Frontal cortex (tissue), 4 donors: Measurements from ENCODE around the gene IKZF3. TPM values are rescaled to one million over a fixed set of nuclear protein-coding genes. Genes with fewer than 3 reads are reported as not detected.
"Not testable (repeated sequence)": the region's sequence is repeated elsewhere in the genome, so short reads cannot be mapped to it uniquely, and the experiment has no call there.

Experiments
- DNase-seq, 2 donors: peaks; one replicate each; pipeline ENCODE4 v3.0.0; 2012; ENCODE audit warnings: low spot score in 2 of 2
- FAIRE-seq: peaks from 2 replicates; lab custom pipeline; 2012; peaks lifted over from hg19 to GRCh38; lab: Jason Lieb, UNC
- total RNA-seq: library from RNA; depleted of rRNA; stranded (reverse); fragments of >200 nt; gene quantifications from one replicate; pipeline ENCODE4 v1.2.3, GENCODE V29; 2014
- donor health status: control.
- donor health status: control.
- donor health status: control.

The IKZF3 gene
- total RNA-seq, 1 donor from 2014 or later, result 0.41 TPM

DNA sequence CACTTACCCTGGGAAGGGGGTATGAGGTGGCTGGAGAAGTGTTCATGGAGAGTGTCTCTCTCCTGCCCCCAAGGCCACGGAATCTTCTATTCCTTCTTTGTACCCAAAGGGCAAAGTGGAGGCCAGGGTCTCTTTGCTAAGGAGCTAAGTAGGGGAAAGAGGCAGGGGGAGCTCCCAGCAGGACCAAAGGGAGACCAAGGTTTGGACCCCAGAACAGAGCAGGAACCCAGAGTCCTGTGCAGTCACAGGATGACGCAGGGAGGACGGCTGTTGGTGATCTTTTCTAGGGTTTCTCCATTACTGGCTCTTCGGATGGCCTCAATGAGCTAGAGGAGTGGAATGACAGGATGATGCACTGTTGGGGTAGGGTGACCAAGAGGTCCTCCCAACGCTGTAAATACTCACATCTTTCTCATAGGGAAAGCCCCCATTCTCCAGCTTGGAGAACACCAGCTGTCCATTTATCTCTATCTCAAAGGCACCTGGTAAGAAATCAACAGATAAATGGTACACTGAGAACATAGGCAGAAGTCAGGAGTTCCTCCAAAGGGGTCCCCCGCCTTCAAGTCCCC lies 134.7 kb downstream of the IKZF3 start:
- no peak for DNase-seq
- FAIRE-seq, result no peak

DNA sequence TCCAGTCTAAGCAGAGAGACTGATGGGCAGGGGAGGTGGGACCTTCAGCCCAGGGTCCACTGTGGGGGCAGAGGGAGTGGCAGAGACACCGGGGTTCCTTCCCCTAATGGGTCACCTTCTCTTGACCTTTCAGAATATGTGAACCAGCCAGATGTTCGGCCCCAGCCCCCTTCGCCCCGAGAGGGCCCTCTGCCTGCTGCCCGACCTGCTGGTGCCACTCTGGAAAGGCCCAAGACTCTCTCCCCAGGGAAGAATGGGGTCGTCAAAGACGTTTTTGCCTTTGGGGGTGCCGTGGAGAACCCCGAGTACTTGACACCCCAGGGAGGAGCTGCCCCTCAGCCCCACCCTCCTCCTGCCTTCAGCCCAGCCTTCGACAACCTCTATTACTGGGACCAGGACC lies 136.6 kb downstream of the IKZF3 start:
- DNase-seq (no peak), FAIRE-seq (no peak)

DNA sequence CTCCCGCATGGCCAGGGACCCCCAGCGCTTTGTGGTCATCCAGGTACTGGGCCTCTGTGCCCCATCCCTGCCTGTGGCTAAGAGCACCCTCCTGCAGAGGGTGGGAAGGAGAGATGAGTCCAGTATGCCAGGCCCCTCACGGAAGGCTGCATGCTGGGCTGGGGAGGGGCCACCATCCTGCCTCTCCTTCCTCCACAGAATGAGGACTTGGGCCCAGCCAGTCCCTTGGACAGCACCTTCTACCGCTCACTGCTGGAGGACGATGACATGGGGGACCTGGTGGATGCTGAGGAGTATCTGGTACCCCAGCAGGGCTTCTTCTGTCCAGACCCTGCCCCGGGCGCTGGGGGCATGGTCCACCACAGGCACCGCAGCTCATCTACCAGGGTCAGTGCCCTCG lies 137.5 kb downstream of the IKZF3 start:
- FAIRE-seq (no peak), DNase-seq (no peak)

DNA sequence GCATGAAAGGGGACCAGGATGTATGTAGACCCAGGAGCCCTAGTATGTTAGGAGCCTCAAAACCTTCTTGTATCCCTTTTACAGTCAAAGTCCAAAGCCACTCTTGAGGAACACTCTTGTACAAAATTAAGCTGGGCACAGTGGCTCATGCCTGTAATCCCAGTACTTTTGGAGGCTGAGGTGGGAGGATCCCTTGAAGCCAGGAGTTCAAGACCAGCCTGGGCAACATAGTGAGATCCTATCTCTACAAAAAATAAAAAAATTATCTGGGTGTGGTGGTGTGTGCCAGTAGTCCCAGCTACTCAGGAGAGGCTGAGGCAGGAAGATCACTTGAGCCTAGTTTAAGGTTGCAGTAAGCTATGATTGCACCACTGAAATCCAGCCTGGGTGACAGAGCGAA lies 138.2 kb downstream of the IKZF3 start:
- not testable (repeated sequence) for FAIRE-seq, DNase-seq

DNA sequence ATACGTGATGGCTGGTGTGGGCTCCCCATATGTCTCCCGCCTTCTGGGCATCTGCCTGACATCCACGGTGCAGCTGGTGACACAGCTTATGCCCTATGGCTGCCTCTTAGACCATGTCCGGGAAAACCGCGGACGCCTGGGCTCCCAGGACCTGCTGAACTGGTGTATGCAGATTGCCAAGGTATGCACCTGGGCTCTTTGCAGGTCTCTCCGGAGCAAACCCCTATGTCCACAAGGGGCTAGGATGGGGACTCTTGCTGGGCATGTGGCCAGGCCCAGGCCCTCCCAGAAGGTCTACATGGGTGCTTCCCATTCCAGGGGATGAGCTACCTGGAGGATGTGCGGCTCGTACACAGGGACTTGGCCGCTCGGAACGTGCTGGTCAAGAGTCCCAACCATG lies 139.4 kb downstream of the IKZF3 start:
- DNase-seq (no peak), FAIRE-seq (no peak)

DNA sequence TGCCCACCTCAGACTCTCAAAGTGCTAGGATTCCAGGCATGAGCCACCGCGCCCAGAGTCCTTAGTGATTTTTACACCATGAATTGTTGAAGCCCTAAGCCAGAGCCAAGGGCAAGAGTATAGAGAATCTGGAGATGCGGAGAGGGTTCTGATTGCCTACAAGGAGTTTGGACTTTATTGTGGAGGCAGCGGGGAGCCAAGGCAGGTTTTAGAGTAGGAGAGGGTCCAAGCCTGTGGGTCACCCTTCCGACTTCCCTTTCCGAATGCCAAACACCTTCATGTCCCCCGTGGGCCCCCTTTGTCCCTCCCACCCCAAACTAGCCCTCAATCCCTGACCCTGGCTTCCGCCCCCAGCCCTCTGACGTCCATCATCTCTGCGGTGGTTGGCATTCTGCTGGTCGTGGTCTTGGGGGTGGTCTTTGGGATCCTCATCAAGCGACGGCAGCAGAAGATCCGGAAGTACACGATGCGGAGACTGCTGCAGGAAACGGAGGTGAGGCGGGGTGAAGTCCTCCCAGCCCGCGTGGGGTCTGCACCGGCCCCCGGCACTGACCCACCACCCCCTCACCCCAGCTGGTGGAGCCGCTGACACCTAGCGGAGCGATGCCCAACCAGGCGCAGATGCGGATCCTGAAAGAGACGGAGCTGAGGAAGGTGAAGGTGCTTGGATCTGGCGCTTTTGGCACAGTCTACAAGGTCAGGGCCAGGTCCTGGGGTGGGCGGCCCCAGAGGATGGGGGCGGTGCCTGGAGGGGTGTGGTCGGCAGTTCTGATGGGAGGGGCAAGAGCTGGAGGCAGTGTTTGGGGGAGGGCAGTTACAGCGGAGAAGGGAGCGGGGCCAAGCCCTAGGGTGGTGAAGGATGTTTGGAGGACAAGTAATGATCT lies 140.9 kb downstream of the IKZF3 start:
- FAIRE-seq, result no peak
- DNase-seq, result no peak

DNA sequence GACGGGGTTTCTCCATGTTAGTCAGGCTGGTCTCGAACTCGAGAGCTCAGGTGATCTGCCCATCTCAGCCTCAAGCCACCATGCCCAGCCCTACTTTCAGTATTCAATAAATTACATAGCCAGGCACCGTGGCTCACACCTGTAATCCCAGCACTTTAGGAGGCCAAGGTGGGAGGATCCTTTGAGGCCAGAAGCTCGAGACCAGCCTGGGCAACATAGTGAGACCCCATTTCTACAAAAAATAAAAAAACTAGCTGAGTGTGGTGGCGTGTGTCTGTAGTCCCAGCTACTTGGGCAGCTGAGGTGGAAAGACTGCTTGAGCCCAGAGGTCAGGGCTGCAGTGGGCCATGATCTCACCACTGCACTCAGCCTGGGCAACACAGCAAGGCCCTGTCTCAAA lies 142.0 kb downstream of the IKZF3 start:
- FAIRE-seq, result no peak

DNA sequence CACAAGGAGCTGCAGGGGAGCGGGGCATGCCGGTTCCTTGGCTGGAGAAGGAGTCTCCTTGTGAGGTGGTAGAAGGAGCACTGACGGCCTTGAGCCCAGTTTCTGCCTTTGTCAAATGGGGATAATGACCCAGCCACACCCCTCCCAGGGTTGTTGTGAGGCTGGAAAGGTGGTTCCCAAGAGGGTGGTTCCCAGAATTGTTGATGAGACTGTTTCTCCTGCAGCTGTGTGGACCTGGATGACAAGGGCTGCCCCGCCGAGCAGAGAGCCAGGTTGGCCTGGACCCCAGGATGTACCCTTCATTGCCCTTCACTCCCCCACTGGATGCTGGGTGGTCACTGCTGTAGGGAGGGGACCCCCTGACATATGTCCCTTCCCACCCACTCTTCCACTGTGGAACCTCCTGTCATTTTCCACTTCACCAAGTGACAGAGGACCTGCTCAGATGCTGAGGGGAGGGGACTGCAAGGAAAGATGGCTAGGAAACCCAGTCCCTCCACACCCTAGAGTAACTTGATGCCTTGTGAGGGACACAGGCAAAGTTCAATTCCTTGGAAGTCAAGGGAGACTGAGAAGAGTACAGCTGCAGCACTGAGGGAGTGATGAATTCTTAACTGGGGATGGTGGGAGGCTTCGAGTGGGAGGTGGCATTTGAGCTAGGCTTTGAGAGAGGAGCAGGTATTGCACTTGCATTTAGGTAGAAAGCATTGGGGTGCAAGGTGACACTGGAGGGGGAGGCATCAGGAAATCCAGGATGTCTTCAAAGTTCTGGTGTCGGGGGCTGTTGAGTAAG lies 144.4 kb downstream of the IKZF3 start:
- FAIRE-seq (no peak), DNase-seq (no peak)

More for the DNA sequence above, 142.0 kb downstream of the IKZF3 start:
- DNase-seq, result no peak

DNA sequence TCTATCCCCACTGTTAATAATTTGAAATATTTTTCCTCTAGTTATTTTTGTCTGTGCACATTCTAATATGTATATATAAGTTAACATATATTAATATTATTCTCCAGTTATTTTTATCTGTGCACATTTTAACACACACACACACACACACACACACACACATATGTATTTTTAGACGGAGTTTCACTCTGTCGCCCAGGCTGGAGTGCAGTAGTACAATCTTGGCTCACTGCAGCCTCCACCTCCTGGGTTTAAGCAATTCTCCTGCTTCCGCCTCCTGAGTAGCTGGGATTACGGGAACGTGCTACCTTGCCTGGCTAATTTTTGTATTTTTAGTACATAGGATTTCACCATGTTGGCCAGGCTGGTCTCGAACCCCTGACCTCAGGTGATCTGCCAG lies 146.5 kb downstream of the IKZF3 start:
- FAIRE-seq (no peak), DNase-seq (no peak)

DNA sequence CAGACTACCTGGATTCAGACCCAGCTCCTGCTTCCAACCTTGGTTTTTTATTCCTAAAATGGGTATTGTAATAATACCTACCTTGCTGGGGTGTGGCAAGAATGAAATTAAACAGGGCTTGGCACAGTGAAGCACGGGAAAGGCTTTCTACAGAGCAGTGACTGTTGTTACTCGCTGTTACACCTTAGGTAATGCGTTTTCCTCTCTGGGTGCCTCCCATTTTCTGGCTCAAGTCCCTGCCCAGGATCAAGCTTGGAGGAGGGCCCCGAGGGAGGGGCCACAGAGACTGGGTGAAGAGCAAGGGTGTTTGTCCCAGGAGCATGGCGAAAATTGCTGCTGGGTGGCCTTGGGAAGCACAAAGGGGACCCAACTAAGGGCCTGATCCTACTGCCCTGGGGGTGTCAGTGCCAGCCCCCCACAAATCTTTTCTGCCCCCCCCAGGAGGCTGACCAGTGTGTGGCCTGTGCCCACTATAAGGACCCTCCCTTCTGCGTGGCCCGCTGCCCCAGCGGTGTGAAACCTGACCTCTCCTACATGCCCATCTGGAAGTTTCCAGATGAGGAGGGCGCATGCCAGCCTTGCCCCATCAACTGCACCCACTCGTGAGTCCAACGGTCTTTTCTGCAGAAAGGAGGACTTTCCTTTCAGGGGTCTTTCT lies 147.1 kb downstream of the IKZF3 start:
- no peak for DNase-seq
- no peak for FAIRE-seq

DNA sequence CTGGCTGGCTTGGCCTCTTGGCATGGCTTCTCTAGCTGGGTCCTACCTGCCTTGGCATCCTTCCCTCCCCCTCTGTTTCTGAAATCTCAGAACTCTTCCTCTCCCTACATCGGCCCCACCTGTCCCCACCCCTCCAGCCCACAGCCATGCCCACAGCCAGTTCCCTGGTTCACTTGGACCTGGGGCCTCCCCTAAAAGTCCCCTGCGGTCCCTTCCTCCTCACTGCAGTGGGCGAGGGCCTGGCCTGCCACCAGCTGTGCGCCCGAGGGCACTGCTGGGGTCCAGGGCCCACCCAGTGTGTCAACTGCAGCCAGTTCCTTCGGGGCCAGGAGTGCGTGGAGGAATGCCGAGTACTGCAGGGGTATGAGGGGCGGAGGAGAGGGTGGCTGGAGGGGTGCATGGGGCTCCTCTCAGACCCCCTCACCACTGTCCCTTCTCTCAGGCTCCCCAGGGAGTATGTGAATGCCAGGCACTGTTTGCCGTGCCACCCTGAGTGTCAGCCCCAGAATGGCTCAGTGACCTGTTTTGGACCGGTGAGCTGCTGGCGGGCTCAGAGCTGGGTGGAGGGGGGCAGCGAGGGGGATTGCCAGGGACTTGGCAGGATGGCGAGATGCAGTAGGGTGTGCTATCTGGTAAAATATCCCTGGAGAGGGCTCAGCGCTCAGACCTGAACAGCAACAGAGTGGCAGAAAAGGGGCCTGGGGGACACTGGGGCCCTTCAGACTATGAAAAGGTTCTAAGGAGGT lies 147.9 kb downstream of the IKZF3 start:
- DNase-seq (no peak), FAIRE-seq (no peak)

DNA sequence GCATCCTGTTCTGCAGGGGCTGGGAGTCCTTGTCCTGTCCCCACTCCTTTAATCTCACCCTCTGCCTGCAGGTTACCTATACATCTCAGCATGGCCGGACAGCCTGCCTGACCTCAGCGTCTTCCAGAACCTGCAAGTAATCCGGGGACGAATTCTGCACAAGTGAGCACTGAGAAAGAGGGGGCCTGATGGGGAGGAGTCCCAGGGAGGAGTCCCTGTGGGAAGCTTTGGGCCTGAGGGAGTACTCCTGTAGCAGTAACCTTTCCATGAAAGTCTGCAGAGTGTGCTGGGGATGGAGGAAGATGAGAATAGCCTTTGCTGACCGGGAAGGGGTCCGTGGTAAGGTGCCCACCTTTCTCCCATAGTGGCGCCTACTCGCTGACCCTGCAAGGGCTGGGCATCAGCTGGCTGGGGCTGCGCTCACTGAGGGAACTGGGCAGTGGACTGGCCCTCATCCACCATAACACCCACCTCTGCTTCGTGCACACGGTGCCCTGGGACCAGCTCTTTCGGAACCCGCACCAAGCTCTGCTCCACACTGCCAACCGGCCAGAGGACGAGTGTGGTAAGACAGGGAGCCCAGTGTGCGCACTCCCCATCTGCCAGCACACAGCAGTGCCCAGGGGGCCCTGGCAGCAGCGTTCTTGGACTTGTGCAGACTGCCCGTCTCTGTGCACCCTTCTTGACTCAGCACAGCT lies 148.6 kb downstream of the IKZF3 start:
- FAIRE-seq, result no peak
- no peak for DNase-seq

DNA sequence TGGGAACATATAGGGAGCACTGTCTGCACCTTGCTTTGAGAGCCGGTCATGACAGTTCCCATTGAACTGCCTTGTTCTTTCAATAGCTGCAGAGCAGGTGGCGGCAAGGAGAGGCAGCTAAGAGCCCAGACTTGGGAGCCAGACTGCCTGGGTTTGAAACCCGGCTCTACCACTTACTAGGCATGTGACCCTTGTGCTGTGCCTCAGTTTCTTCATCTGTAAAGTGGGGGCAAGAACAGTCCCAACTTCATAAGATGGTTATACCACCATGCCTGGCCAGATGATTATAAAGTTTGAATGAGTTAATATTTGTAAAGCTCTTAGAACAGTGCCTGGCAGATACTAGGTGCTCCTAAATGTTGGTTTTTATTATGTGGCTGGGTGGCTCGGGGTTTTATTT lies 149.9 kb downstream of the IKZF3 start:
- FAIRE-seq, result no peak

DNA sequence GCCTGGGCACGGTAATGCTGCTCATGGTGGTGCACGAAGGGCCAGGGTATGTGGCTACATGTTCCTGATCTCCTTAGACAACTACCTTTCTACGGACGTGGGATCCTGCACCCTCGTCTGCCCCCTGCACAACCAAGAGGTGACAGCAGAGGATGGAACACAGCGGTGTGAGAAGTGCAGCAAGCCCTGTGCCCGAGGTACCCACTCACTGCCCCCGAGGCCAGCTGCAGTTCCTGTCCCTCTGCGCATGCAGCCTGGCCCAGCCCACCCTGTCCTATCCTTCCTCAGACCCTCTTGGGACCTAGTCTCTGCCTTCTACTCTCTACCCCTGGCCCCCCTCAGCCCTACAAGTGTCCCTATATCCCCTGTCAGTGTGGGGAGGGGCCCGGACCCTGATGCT lies 152.3 kb downstream of the IKZF3 start:
- FAIRE-seq (no peak), DNase-seq (no peak)

More for the DNA sequence above, 149.9 kb downstream of the IKZF3 start:
- no peak for DNase-seq

DNA sequence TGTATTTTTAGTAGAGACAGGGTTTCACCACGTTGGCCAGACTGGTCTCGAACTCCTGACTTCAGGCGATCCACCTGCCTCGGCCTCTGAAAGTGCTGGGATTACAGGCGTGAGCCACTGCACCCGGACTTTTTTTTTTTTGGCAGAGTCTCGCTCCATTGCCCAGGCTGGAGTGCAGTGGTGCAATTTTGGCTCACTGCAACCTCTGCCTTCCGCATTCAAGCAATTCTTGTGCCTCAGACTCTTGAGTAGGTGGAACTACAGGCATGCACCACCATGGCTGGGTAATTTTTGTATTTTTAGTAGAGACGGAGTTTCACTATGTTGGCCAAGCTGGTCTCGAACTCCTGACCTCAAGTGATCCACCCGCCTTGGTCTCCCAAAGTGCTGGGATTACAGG lies 153.0 kb downstream of the IKZF3 start:
- not testable (repeated sequence) for DNase-seq, FAIRE-seq

DNA sequence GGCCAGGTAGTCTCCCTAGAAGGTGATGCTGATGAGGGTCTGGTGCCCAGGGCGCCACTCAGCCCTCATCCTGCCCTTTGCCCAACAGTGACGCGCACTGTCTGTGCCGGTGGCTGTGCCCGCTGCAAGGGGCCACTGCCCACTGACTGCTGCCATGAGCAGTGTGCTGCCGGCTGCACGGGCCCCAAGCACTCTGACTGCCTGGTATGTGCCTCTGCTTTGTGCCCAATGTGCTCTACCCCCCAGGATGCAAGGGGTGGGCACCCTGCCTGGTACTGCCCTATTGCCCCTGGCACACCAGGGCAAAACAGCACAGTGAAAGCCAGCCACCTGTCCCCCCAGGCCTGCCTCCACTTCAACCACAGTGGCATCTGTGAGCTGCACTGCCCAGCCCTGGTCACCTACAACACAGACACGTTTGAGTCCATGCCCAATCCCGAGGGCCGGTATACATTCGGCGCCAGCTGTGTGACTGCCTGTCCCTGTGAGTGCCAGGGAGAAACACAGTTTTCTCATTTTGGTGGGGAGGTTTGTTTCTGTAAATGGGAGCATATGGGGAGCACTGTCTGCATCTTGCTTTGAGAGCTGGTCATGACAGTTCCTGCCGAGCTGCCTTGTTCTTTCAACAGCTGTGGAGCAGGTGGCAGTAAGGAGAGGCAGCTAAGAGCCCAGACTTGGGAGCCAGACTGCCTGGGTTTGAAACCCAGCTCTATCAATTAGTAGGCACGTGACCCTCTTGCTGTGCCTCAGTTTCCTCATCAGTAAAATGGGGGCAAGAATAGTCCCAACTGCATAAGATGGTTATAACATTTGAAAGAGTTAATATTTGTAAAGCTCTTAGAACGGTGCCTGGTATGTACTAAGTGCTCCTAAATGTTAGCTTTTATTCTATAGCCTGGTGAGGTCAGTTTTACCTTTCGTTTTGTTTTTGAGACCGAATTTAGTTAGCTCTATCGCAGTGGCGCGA lies 153.8 kb downstream of the IKZF3 start:
- DNase-seq (no peak), FAIRE-seq (no peak)

DNA sequence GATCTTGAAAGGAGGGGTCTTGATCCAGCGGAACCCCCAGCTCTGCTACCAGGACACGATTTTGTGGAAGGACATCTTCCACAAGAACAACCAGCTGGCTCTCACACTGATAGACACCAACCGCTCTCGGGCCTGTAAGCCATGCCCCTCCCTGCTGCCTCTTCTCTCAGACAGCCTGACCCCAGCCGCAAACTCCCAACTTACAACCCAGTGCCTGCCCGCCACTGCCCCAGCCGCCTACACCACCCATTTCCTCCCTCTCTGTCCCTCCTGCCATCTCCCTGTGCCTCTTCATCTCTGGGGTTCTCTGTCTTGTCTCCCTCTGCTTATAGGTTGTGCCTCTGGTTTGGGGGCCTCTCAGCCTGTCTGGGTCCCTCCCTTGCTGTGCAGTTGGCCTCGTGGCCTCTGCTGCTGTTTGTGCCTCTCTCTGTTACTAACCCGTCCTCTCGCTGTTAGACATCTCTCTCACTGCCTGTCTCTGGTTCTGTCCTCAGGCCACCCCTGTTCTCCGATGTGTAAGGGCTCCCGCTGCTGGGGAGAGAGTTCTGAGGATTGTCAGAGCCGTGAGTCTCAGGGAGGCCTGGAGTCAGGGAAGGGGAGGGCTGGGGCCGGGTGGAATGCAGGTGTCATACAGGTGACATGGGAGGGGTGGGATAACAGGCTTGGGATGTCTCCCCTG lies 154.7 kb downstream of the IKZF3 start:
- DNase-seq, result no peak
- no peak for FAIRE-seq
